Inflammatory macrophage treated with lipopolysaccharide for 1 hour (primary cell): Measurements from ENCODE around the gene CDH4.

ENCODE experiments used
- DNase-seq, 2 donors: peaks; one replicate each; pipeline ENCODE4 v3.0.0-alpha.2; 2020 to 2022

The CDH4 gene

GRCh38 chr20:61857414-61857775, 605.3 kb downstream of the CDH4 start:
- no peak for DNase-seq

- no peak for DNase-seq
Observed at GRCh38 chr20:61857884-61858283, 605.8 kb downstream of the CDH4 start.

GRCh38 chr20:61859767-61860166, 607.7 kb downstream of the CDH4 start:
- DNase-seq = no peak

GRCh38 chr20:61860260-61860987, 608.4 kb downstream of the CDH4 start:
- DNase-seq = no peak

GRCh38 chr20:61861054-61861841, 609.2 kb downstream of the CDH4 start:
- no peak for DNase-seq

- DNase-seq = no peak
Observed at GRCh38 chr20:61861858-61862257, 609.8 kb downstream of the CDH4 start.

- no peak for DNase-seq
Observed at GRCh38 chr20:61862881-61863280, 610.8 kb downstream of the CDH4 start.

GRCh38 chr20:61864481-61864880, 612.4 kb downstream of the CDH4 start:
- DNase-seq = no peak

GRCh38 chr20:61865353-61865752, 613.3 kb downstream of the CDH4 start:
- DNase-seq = no peak

- no peak for DNase-seq
Observed at GRCh38 chr20:61866165-61866564, 614.1 kb downstream of the CDH4 start.

- no peak for DNase-seq
Observed at GRCh38 chr20:61868006-61868405, 615.9 kb downstream of the CDH4 start.

GRCh38 chr20:61868466-61869090, 616.5 kb downstream of the CDH4 start:
- DNase-seq = no peak

GRCh38 chr20:61869750-61870507, 617.9 kb downstream of the CDH4 start:
- no peak for DNase-seq

- no peak for DNase-seq
Observed at GRCh38 chr20:61871160-61871559, 619.1 kb downstream of the CDH4 start.

- DNase-seq = no peak
Observed at GRCh38 chr20:61871913-61872312, 619.9 kb downstream of the CDH4 start.

- DNase-seq = no peak
Observed at GRCh38 chr20:61872371-61872900, 620.4 kb downstream of the CDH4 start.

- no peak for DNase-seq
Observed at GRCh38 chr20:61873651-61874420, 621.8 kb downstream of the CDH4 start.

- DNase-seq = no peak
Observed at GRCh38 chr20:61874421-61875068, 622.5 kb downstream of the CDH4 start.

- DNase-seq = no peak
Observed at GRCh38 chr20:61875221-61875885, 623.3 kb downstream of the CDH4 start.

- DNase-seq = no peak
Observed at GRCh38 chr20:61875996-61876395, 623.9 kb downstream of the CDH4 start.
